ENCODE results near the gene MAGEA9B.
"Not testable (repeated sequence)": the region's sequence is repeated elsewhere in the genome, so short reads cannot be mapped to it uniquely, and the experiment has no call there.

The MAGEA9B gene

GRCh38 chrX:149533999-149534398, 53.3 kb downstream of the MAGEA9B start:
- DNase-seq: not testable (repeated sequence)

GRCh38 chrX:149532868-149533267, 54.4 kb downstream of the MAGEA9B start:
- not testable (repeated sequence) for DNase-seq

Data from retina (tissue), 1 donor.